ENCODE measurements around the gene MRPS5.
"Not testable (repeated sequence)": the region's sequence is repeated elsewhere in the genome, so short reads cannot be mapped to it uniquely, and the experiment has no call there.

Gene MRPS5

GRCh38 chr2:95046371-95047112 lies 75.1 kb downstream of the MRPS5 start:
- no peak for DNase-seq (ENCODE audit: low spot score)

- DNase-seq (ENCODE audit: low spot score), result no peak
These were observed 77.0 kb downstream of the MRPS5 start for GRCh38 chr2:95044601-95045000.

GRCh38 chr2:95043300-95044093 lies 78.1 kb downstream of the MRPS5 start:
- DNase-seq (ENCODE audit: low spot score), result no peak

- no peak for DNase-seq (ENCODE audit: low spot score)
These were observed 78.9 kb downstream of the MRPS5 start for GRCh38 chr2:95042472-95043271.

GRCh38 chr2:95041824-95042442 lies 79.7 kb downstream of the MRPS5 start:
- no peak for DNase-seq (ENCODE audit: low spot score)

- DNase-seq (ENCODE audit: low spot score), result no peak
These were observed 80.4 kb downstream of the MRPS5 start for GRCh38 chr2:95041060-95041823.

GRCh38 chr2:95040426-95040825 lies 81.2 kb downstream of the MRPS5 start:
- DNase-seq (ENCODE audit: low spot score), result no peak

- DNase-seq (ENCODE audit: low spot score), result no peak
These were observed 81.6 kb downstream of the MRPS5 start for GRCh38 chr2:95039978-95040377.

- no peak for DNase-seq (ENCODE audit: low spot score)
These were observed 82.2 kb downstream of the MRPS5 start for GRCh38 chr2:95039363-95039762.

GRCh38 chr2:95038635-95039298 lies 82.8 kb downstream of the MRPS5 start:
- no peak for DNase-seq (ENCODE audit: low spot score)

- not testable (repeated sequence) for DNase-seq (ENCODE audit: low spot score)
These were observed 83.6 kb downstream of the MRPS5 start for GRCh38 chr2:95037841-95038585.

- no peak for DNase-seq (ENCODE audit: low spot score)
These were observed 84.2 kb downstream of the MRPS5 start for GRCh38 chr2:95037384-95037839.

GRCh38 chr2:95036596-95037383 lies 84.8 kb downstream of the MRPS5 start:
- DNase-seq (ENCODE audit: low spot score), result no peak

All from CD4-positive, alpha-beta T cell treated with Interleukin-2 at 100 ng/mL for 4 hours (primary cell).